LHCN-M2 (cell line): ENCODE data around the gene ZNF234. TPM values are rescaled to one million over a fixed set of nuclear protein-coding genes. Genes with fewer than 3 reads are reported as not detected.
A peak's percentile ranks its signal among the peaks of the same experiment; 100 is the strongest.
"Not testable (repeated sequence)": the region's sequence is repeated elsewhere in the genome, so short reads cannot be mapped to it uniquely, and the experiment has no call there.

Experiments
- DNase-seq: peaks from one replicate; pipeline ENCODE4 v3.0.0-alpha.2; 2012; ENCODE audit warnings: low read depth
- total RNA-seq: library from RNA; depleted of rRNA; stranded (reverse); fragments of >200 nt; gene quantifications from 2 replicates; pipeline ENCODE4 v1.2.3, GENCODE V29; 2014; rRNA removed

ZNF234 gene
- total RNA-seq, 1 experiment from 2014 or later, result 8.2 TPM

DNA sequence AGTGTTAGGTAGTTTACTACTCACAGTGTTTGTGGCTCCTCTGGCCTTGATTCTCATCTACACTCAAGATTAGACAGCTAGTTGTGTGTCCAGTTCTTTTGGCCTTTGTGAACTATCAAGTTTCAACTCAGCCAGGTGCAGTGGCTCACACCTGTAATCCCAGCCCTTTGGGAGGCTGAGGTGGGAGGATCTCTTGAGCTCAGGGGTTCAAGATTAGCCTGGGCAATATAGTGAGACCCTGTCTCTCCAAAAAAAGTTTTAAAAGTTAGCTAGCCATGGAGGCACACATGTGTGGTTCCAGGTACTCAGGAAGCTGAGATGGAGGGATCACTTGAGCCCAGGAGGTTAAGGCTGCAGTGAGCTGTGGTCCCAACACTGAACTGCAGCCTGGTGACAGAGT, 39.6 kb downstream of the ZNF234 start:
- no peak for DNase-seq

GRCh38 chr19:44182145-44182544, 40.8 kb downstream of the ZNF234 start:
- no peak for DNase-seq

DNA sequence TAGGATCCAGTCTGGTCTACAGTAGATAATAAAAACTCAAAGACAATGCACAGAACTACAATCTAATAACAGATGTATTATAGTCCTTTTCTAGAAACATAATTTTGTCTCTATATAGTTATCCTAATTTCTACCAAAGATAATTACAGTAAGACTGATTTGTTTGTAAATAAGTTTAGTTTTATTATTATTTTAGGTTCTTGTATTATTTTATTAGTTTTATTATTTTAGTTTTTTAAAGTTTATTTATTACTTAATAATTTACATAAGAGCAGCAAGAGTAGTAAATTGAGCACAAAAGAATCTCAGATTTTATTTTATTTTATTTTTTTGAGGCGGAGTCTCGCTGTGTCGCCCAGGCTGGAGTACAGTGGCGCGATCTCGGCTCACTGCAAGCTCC, 48.7 kb downstream of the ZNF234 start:
- no peak for DNase-seq

DNA sequence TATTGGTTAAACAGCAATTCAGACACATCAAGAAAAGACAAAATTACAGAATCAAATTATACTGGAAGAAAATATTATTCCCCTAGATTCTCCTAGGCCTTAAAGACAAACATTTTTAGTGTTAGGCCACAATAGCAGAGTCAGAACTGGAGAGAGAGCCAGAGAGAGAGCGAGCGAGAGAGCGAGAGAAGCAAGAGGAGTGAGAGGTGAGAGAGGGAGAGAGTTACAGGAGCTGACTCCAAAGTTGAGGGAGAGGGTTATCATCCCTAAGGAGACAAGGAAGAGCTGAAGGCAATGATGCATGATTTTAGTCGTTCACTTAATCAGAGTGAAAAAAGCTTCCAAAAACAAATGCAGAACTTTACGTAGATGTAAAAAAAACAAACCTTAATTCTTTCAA, 50.8 kb downstream of the ZNF234 start:
- DNase-seq, result no peak

GRCh38 chr19:44196772-44197171, 55.4 kb downstream of the ZNF234 start:
- no peak for DNase-seq

DNA sequence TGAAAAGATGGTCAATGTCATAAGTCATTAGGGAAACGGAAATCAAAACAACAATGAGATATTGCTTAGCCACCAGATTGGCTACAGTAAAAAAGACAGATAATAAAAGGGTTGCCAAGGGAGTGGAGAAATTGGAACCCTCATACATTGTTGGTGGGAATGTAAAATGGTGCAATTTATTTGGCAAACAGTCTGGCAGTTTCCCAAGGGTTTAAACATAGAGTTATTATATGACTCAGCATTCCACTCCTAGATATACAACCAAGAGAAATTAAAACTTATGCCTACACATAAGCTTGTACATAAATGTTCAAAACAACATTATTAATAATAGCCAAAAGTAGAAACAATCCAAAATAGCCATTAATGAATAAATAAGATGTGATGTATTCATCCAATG, 61.1 kb downstream of the ZNF234 start:
- peak; percentile 42 for DNase-seq

DNA sequence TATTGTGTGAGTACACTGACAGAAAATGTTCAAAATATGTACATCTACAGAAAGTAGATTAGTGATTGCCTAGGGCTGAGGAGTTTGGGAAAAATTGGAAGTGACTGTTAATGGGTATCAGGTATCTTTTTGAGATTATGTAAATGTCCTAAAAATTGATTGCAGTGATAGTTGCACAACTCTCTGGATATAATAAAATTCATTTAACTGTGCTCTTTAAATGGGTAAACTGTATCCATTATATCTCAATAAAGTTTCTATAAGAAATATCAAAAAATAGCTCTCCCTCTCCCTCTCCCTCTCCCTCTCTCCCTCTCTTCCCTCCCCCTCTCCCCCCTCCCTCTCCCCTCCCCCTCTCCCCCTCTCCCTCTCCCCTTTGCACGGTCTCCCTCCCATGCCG, 61.6 kb downstream of the ZNF234 start:
- no peak for DNase-seq

GRCh38 chr19:44203877-44204276, 62.5 kb downstream of the ZNF234 start:
- not testable (repeated sequence) for DNase-seq

GRCh38 chr19:44204772-44205171, 63.4 kb downstream of the ZNF234 start:
- no peak for DNase-seq

GRCh38 chr19:44207126-44207803, 65.9 kb downstream of the ZNF234 start:
- peak; percentile 96 for DNase-seq

Other genes with a start within 250 kb of the ZNF234 start
- 9.2 and 14.9 TPM in 2 replicates for gene ZNF45, start 206.3 kb upstream of the ZNF234 start, total RNA-seq
- gene ZNF221, start 190.3 kb upstream of the ZNF234 start, total RNA-seq, result 4.6 and 12.8 TPM in 2 replicates
- 5.5 and 8.3 TPM in 2 replicates for gene ZNF155, start 157.4 kb upstream of the ZNF234 start, total RNA-seq
- 2.7 and 4.7 TPM in 2 replicates for gene ZNF230, start 138.6 kb upstream of the ZNF234 start, total RNA-seq
- gene ZNF222, start 116.2 kb upstream of the ZNF234 start, total RNA-seq, result 3.8 and 5.7 TPM in 2 replicates
- gene ZNF223, start 89.5 kb upstream of the ZNF234 start, total RNA-seq, result 4.9 and 8.4 TPM in 2 replicates
- gene ZNF284, start 69.4 kb upstream of the ZNF234 start, total RNA-seq, result 2.6 and 3.0 TPM in 2 replicates
- 14.9 and 17.5 TPM in 2 replicates for gene ZNF224, start 47.2 kb upstream of the ZNF234 start, total RNA-seq
- gene ZNF225, start 28.2 kb upstream of the ZNF234 start, total RNA-seq, result 3.6 and 3.7 TPM in 2 replicates
- 22.4 and 24.7 TPM in 2 replicates for gene ZNF226, start 23.5 kb downstream of the ZNF234 start, total RNA-seq
- gene ZNF227, start 71.0 kb downstream of the ZNF234 start, total RNA-seq, result 17.3 and 19.4 TPM in 2 replicates
- 0.06 and 0.46 TPM in 2 replicates for gene ZNF233, start 118.3 kb downstream of the ZNF234 start, total RNA-seq
- gene ZNF235, start 163.5 kb downstream of the ZNF234 start, total RNA-seq, result 1.7 and 3.5 TPM in 2 replicates
- gene ZNF112, start 215.1 kb downstream of the ZNF234 start, total RNA-seq, result 6.2 and 7.0 TPM in 2 replicates